H1 (cell line): ENCODE results near the gene ABHD14A.

Source experiments
- CTCF ChIP-seq, 3 experiments: IDR thresholded peaks; 1 replicate in 2 of 3; 2 replicates in 1 of 3; pipeline versions ENCODE4 v1.5.1 to v1.6.1; 2011; ENCODE audit warnings: low read length in 3 of 3, mild to moderate bottlenecking in 3 of 3, inconsistent platforms in 2 of 3, low read depth in 1 of 3, moderate library complexity in 1 of 3; ENCODE audit not compliant: insufficient read depth in 1 of 3; ENCODE audit errors: control extremely low read depth in 1 of 3
- POLR2AphosphoS5 ChIP-seq: IDR thresholded peaks from 2 replicates; pipeline ENCODE4 v1.6.1; 2011; ENCODE audit warnings: low read depth, low read length

DNA sequence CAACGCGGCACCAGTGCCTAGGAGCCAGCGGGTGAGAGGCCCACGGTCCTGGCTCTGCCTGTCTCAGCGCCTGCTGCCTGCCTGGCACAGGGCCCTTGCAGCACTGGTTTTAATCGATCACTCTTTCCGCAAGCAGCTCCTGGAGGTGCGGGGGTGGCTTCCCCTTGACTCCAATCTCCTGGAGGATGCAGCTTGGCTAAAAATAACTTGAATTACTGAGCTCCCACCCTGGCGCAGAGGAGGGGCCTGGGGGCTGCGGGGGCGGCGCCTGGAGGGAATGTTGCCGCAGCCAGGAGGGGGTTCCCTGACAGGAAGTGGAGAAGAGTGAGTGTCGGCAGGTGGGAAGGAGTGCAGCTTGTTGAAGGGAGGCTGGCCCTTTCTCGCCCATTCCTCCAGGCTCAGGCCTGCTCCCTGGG is 30.7 kb downstream of the ABHD14A start:
- TF ChIP-seq POLR2AphosphoS5 (no peak), CTCF (IDR thresholded peaks at IDR 0.05; ENCODE audit: control extremely low read depth in 1 of 3, insufficient read depth in 1 of 3, low read depth in 1 of 3, low read length in 3 of 3) (no peak)
